Astrocyte (in vitro differentiated cells and primary cell): Measurements from ENCODE around the gene PPP6R1. TPM values are rescaled to one million over a fixed set of nuclear protein-coding genes. Genes with fewer than 3 reads are reported as not detected.

Experiments
- DNase-seq: peaks from one replicate; pipeline ENCODE4 v3.0.0-alpha.2; 2010; ENCODE audit warnings: low read depth
- FAIRE-seq: peaks from 2 replicates; lab custom pipeline; 2011; peaks lifted over from hg19 to GRCh38; lab: Jason Lieb, UNC
- H2AFZ ChIP-seq: 2 replicates; pipeline ENCODE4 v1.6.0; 2012; ENCODE audit warnings: low read depth, low read length, inconsistent platforms
- H3K27ac ChIP-seq: 2 replicates; pipeline ENCODE4 v1.5.1; 2011; ENCODE audit warnings: low read depth, low read length, inconsistent platforms
- H3K27me3 ChIP-seq: 2 replicates; pipeline ENCODE4 v1.6.0; 2011; ENCODE audit warnings: low read length, inconsistent platforms; ENCODE audit not compliant: insufficient read depth
- H3K36me3 ChIP-seq: 2 replicates; pipeline ENCODE4 v1.5.1; 2011; ENCODE audit warnings: low read length, inconsistent platforms; ENCODE audit not compliant: insufficient read depth
- H3K4me1 ChIP-seq: 2 replicates; pipeline ENCODE4 v1.5.1; 2011; ENCODE audit warnings: low read length, inconsistent platforms; ENCODE audit not compliant: insufficient read depth
- H3K4me2 ChIP-seq: 2 replicates; pipeline ENCODE4 v1.6.0; 2012; ENCODE audit warnings: low read length, inconsistent platforms
- H3K4me3 ChIP-seq: 2 replicates; pipeline ENCODE4 v1.5.1; 2011; ENCODE audit warnings: low read depth, mild to moderate bottlenecking, low read length, inconsistent platforms; ENCODE audit not compliant: insufficient read depth
- H3K79me2 ChIP-seq: 2 replicates; pipeline ENCODE4 v1.6.0; 2012; ENCODE audit warnings: mild to moderate bottlenecking, low read length, inconsistent platforms; ENCODE audit not compliant: insufficient read depth
- H3K9ac ChIP-seq: 2 replicates; pipeline ENCODE4 v1.6.0; 2012; ENCODE audit warnings: mild to moderate bottlenecking, low read length, inconsistent platforms
- H3K9me3 ChIP-seq: 2 replicates; pipeline ENCODE4 v1.5.1; 2012; ENCODE audit warnings: low read depth, mild to moderate bottlenecking, low read length, inconsistent platforms; ENCODE audit not compliant: insufficient read depth
- H4K20me1 ChIP-seq: 2 replicates; pipeline ENCODE4 v1.6.0; 2012; ENCODE audit warnings: low read length, inconsistent platforms; ENCODE audit not compliant: insufficient read depth
- H3K27ac Mint-ChIP-seq: one replicate; pipeline ENCODE4 v1.8.0; 2021; ENCODE audit warnings: mild to moderate bottlenecking, mixed read lengths; ENCODE audit not compliant: unreplicated experiment
- H3K27me3 Mint-ChIP-seq: one replicate; pipeline ENCODE4 v1.8.0; 2021; ENCODE audit warnings: low read depth, mixed read lengths; ENCODE audit not compliant: unreplicated experiment
- H3K36me3 Mint-ChIP-seq: one replicate; pipeline ENCODE4 v1.8.0; 2021; ENCODE audit warnings: low read depth, mixed read lengths; ENCODE audit not compliant: unreplicated experiment
- H3K4me1 Mint-ChIP-seq: one replicate; pipeline ENCODE4 v1.8.0; 2021; ENCODE audit warnings: low read depth, mixed read lengths; ENCODE audit not compliant: unreplicated experiment
- H3K4me3 Mint-ChIP-seq: one replicate; pipeline ENCODE4 v1.8.0; 2021; ENCODE audit warnings: mild to moderate bottlenecking, moderate library complexity, mixed read lengths; ENCODE audit not compliant: unreplicated experiment
- H3K9me3 Mint-ChIP-seq: one replicate; pipeline ENCODE4 v1.8.0; 2021; ENCODE audit warnings: mild to moderate bottlenecking, mixed read lengths; ENCODE audit not compliant: unreplicated experiment
- EZH2 ChIP-seq: IDR thresholded peaks from 2 replicates; pipeline ENCODE4 v1.6.1; 2012; ENCODE audit warnings: mild to moderate bottlenecking, low read length, inconsistent platforms; ENCODE audit not compliant: insufficient read depth
- total RNA-seq: library from RNA; stranded (reverse); gene quantifications from 2 replicates; pipeline ENCODE4 v1.2.1, GENCODE V29; 2021
- TF ChIP-seq, protein P1 (sequence below): IDR thresholded peaks from 2 replicates; pipeline ENCODE4 v1.5.1; 2011; ENCODE audit warnings: low read depth, mild to moderate bottlenecking, inconsistent platforms, low read length, moderate library complexity; ENCODE audit not compliant: insufficient read depth

Gene PPP6R1
- total RNA-seq, 1 donor from 2014 or later = 75.2 TPM

DNA sequence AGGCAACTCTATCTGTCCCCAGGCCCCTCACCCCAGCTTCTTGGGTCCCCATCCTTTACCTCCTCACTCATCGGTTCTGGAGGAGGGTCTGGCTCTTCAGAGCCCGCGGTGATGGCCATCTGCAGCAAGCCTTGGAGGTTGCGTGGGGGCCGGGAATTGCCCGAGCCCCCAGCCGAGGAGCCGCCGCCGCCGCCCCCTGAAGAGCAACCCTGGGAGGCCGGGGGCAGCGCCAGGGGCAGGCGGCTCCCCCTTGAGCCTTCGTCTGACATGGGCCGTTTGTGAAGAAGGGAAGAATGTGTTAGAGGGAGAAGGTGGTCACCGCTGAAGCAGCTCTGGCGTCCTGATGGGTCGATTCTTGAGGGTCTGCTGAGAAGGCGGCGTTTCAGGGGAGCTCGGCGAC is 20.5 kb upstream of the PPP6R1 start:
- H3K27ac ChIP-seq = peak overlapping the region; percentile 74
- H3K27me3 ChIP-seq = no peaks in the 10 kb centered on the region
- Mint-ChIP-seq H3K36me3 (peaks cover 10% of the 10 kb centered on the region), H3K9me3 (no peaks in the 10 kb centered on the region), H3K27ac (peak overlapping the region; percentile 99), H3K4me1 (no peaks in the 10 kb centered on the region), H3K27me3 (no peaks in the 10 kb centered on the region), H3K4me3 (peak overlapping the region; percentile 99)
- no peak for DNase-seq
- H3K9me3 ChIP-seq = no peaks in the 10 kb centered on the region
- peak overlapping the region; percentile 85 for H2AFZ ChIP-seq
- no peak for FAIRE-seq
- no peaks in the 10 kb centered on the region for H3K36me3 ChIP-seq
- TF ChIP-seq, protein P1, sequence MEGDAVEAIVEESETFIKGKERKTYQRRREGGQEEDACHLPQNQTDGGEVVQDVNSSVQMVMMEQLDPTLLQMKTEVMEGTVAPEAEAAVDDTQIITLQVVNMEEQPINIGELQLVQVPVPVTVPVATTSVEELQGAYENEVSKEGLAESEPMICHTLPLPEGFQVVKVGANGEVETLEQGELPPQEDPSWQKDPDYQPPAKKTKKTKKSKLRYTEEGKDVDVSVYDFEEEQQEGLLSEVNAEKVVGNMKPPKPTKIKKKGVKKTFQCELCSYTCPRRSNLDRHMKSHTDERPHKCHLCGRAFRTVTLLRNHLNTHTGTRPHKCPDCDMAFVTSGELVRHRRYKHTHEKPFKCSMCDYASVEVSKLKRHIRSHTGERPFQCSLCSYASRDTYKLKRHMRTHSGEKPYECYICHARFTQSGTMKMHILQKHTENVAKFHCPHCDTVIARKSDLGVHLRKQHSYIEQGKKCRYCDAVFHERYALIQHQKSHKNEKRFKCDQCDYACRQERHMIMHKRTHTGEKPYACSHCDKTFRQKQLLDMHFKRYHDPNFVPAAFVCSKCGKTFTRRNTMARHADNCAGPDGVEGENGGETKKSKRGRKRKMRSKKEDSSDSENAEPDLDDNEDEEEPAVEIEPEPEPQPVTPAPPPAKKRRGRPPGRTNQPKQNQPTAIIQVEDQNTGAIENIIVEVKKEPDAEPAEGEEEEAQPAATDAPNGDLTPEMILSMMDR = no peak
- no peak for TF ChIP-seq EZH2
- peak overlapping the region; percentile 97 for H3K4me2 ChIP-seq
- H3K79me2 ChIP-seq = peaks cover 3% of the 10 kb centered on the region
- peak overlapping the region; percentile 90 for H3K4me3 ChIP-seq
- no peaks in the 10 kb centered on the region for H4K20me1 ChIP-seq
- peaks cover 3% of the 10 kb centered on the region for H3K4me1 ChIP-seq
- peak overlapping the region; percentile 88 for H3K9ac ChIP-seq

DNA sequence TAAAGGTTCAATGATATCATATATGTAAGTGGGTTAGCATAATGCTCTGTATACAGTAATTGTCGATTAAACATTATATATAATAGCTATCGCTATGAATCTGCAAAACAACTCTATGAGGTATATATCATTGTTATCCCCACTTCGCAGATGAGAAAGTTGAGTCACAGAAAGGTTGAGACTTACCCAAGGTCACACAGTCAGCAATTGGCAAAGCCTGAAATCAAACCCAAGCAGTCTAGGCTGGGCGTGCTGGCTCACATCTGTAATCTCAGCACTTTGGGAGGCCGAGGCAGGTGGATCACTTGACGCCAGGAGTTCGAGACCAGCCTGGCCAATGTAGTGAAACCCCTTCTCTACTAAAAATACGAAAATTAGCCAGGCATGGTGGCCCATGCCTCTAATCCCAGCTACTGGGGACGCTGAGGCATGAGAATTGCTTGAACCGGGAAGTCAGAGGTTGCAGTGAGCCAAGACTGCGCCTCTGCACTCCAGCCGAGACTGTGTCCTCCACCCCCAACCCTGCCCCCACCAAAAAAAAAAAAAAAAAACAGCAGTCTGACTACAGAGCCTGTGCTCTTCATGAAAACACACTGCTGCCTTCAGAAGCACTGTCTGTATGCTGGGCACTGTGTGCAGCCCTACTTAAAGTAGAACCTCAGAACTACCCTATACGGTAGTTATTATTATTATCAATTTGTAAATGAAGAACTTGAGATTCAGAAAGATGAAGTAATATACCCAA is 19.7 kb upstream of the PPP6R1 start:
- DNase-seq (no peak), FAIRE-seq (no peak)
- no peak overlapping the region for H3K4me3 ChIP-seq
- H3K27me3 ChIP-seq = no peaks in the 10 kb centered on the region
- Mint-ChIP-seq H3K27ac (no peak overlapping the region), H3K27me3 (no peaks in the 10 kb centered on the region), H3K4me1 (no peaks in the 10 kb centered on the region), H3K36me3 (peaks cover 10% of the 10 kb centered on the region), H3K4me3 (peak overlapping the region; percentile 99), H3K9me3 (no peaks in the 10 kb centered on the region)
- H3K79me2 ChIP-seq = peaks cover 3% of the 10 kb centered on the region
- peaks cover 3% of the 10 kb centered on the region for H3K4me1 ChIP-seq
- no peaks in the 10 kb centered on the region for H4K20me1 ChIP-seq
- H2AFZ ChIP-seq = no peak overlapping the region
- H3K27ac ChIP-seq = no peak overlapping the region
- peak overlapping the region; percentile 97 for H3K4me2 ChIP-seq
- no peak overlapping the region for H3K9ac ChIP-seq
- H3K9me3 ChIP-seq = no peaks in the 10 kb centered on the region
- TF ChIP-seq, protein P1 = no peak
- no peak for TF ChIP-seq EZH2
- no peaks in the 10 kb centered on the region for H3K36me3 ChIP-seq

DNA sequence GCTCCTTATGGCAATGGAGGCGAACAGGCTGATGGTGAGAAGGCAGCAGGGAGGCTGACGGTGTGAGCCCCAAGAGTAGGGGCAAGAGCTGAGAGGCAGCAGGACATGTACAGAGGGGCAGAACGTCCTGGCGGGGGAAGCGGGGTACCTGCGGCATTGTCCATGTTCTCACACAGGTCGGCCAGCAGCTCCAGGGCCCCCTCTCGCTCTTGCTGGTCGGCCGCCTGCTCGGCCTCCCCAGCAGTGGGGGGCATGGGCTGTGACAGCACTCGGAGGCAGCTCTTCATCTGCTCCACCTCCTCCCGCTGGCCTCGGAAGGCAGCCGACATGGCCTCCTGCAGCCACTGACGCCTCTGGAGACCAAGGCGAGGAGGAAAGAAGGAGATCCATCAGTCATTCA is 18.7 kb upstream of the PPP6R1 start:
- no peak for TF ChIP-seq EZH2
- TF ChIP-seq, protein P1 = no peak
- Histone ChIP-seq H3K9ac (no peak overlapping the region), H3K9me3 (no peaks in the 10 kb centered on the region), H3K4me2 (no peak overlapping the region), H3K36me3 (no peaks in the 10 kb centered on the region), H3K27ac (no peak overlapping the region), H3K79me2 (peaks cover 3% of the 10 kb centered on the region), H3K4me3 (no peak overlapping the region), H4K20me1 (no peaks in the 10 kb centered on the region), H2AFZ (no peak overlapping the region), H3K4me1 (peaks cover 3% of the 10 kb centered on the region), H3K27me3 (no peaks in the 10 kb centered on the region)
- Mint-ChIP-seq H3K36me3 (peaks cover 10% of the 10 kb centered on the region), H3K4me3 (no peak overlapping the region), H3K4me1 (no peaks in the 10 kb centered on the region), H3K27ac (no peak overlapping the region), H3K27me3 (no peaks in the 10 kb centered on the region), H3K9me3 (no peaks in the 10 kb centered on the region)
- no peak for DNase-seq
- no peak for FAIRE-seq
